GM18517 (cell line): Measurements from ENCODE around the gene SCLY.

ENCODE experiments used
- ATAC-seq: cut with Tn5 transposase; IDR thresholded peaks from one replicate; pipeline ENCODE4 v1.9.1; 2021; ENCODE audit warnings: mild to moderate bottlenecking, moderate library complexity; ENCODE audit not compliant: unreplicated experiment

The SCLY gene

DNA sequence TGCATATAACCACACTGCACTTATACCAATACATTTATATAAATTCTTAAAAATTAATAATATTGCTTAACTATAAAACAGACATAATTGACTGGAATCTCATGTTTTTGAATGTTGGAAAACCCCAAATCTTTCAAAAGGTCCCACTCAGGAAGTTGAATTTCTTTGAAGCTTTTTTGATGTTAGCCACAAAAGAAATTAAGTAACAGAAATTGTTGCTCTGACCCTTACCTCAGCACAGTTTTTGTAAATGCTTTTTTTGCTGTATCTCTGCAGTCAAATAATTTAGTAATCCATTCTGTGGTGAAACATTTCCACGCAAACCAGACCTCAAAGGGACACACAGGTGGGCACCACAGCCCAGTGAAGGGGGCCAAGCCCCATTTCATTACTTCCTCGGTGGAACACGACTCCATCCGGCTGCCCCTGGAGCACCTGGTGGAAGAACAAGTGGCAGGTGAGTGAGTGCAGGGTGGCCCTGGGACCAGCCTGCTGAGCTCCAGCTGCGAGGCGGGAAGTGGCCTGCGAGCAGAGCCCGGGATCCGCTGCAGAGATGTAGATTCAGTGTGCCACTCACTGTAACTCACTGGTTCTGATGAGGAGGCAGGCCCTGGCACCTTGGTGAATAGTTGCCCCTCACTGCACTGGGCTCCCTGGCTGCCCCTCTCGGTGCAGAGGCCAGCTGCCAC lies 8.4 kb downstream of the SCLY start:
- ATAC-seq: no peak

DNA sequence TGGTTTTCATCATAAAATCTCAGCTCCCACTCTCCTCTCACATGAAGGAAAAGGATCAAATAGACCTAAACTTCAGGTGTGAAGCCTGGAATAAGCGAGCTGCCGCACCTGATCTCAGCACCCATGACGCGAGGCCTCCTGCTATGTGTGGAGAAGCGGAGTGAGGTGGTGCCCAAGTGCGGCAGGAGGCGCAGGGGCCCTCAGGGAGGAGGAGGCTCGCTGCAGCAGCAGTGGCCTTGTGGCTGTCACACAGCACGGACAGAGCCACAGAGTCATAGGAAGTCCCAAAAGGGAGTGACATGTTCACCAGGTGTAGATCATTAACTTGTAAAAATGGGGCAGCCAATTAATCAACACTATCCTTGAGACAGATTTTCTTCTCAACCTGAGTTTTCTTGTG lies 9.1 kb downstream of the SCLY start:
- ATAC-seq: no peak

DNA sequence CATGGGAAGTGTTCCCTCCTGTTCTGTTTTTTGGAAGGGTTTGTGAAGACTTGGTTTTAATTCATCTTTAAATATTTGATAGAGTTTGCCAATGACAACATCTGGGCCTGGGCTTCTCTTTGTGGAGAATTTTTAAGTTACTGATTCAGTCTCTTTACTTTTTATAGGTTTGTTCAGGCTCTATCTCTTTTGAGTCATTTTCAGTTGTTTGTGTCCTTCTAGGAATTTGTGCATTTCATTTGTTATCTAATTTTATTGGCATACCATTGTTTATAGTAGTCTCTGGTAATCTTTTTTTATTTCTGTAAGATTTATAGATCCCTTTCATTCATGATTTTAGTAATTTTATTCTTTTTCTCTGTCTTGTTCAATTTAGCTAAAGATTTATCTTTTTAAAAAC lies 14.6 kb downstream of the SCLY start:
- no peak for ATAC-seq

DNA sequence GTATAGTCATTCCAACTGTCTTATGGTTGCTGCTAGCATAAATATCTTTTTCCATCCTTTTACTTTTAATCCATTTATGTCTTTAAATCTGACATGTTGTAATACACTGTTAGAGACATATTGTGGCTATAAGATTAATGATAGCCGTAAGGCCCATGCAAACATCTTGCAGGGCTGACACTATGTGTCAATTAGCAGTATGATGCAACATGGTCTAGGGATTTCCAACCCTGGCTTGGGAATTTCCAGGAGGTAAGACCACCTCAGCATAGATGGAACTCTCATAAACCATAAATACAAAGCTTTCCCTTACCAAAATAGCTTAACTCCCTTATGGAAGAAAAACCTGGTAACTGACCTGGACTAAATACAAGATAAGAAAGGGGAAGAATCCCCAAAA lies 16.5 kb downstream of the SCLY start:
- no peak for ATAC-seq

- no peak for ATAC-seq
Observed at GRCh38 chr2:238079874-238080327, 19.1 kb downstream of the SCLY start.

GRCh38 chr2:238080518-238080917 lies 19.7 kb downstream of the SCLY start:
- ATAC-seq: no peak

DNA sequence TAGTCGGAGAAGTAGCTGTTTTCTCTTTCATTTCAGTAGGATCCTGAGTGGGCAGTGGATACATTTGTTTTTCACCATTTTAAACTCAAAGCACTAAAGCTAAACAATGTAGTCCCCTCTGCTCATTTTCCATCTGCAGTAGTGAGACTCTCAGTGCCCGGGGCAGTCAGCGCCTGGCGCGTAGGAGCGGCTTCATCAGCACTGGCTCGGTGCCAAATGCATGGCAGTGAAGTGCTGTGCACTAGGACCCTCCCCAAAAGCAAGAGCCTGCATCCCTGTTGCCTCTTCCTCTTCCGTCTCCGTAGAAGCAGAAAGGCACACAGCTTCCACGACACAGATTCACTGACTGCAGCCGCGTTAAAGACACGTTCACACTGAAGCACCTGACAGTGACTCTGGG lies 20.3 kb downstream of the SCLY start:
- no peak for ATAC-seq

- no peak for ATAC-seq
Observed at GRCh38 chr2:238081561-238081960, 20.8 kb downstream of the SCLY start.

GRCh38 chr2:238082151-238082550 lies 21.4 kb downstream of the SCLY start:
- ATAC-seq: no peak

DNA sequence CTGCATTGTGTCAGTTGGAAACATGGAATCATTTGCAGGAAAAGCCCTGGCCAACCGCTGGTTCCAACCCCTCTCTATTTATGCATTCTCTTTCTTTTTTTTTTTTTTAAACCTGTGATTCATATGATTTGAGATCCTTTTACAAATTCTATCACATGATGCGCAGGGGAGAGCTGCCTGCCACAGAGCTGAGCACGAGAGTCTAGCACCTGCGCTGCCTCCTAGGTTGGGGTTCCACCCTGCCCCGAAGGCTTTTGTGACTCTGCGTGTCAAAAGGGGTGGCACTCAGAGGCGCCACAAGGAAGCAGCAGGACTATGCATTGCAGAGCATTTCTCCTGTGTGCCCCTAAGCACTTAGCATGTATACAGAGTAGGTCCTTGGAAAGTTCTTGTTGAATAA lies 22.0 kb downstream of the SCLY start:
- no peak for ATAC-seq

DNA sequence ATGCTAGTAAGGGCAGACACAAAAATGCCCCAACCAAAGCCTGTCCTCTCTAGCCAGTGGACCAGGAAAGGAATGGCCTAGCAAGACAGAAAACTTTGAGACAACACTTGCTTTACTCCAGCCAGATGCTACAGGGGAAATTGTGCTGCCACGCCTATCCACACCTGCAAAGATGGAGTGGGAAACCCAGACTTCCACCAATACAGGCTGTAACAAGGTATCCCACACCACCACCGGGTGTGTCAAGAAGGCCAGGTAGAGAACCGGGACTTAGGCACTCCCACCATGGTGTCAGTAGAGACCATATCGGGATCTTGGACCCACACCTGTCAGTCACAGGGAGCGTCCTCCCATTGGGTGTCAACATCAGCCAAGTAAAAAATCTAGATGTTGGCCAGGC lies 23.1 kb downstream of the SCLY start:
- ATAC-seq: no peak

DNA sequence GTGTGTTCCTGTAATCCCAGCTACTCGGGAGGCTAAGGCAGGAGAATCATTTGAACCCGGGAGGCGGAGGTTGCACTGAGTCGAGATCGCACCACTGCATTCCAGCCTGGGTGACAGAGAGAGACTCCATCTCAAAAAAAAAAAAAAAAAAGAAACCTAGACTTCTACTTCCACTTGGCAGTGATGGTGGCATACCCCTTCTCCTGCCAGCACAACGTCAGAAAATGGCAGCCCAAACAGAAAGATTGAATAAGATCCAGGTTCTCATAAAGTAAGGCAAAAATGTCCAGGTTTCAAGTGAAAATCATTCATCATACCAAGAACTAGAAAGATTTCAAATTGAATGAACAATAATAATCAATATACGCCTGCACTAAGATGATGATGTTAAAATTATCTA lies 24.0 kb downstream of the SCLY start:
- ATAC-seq: no peak

DNA sequence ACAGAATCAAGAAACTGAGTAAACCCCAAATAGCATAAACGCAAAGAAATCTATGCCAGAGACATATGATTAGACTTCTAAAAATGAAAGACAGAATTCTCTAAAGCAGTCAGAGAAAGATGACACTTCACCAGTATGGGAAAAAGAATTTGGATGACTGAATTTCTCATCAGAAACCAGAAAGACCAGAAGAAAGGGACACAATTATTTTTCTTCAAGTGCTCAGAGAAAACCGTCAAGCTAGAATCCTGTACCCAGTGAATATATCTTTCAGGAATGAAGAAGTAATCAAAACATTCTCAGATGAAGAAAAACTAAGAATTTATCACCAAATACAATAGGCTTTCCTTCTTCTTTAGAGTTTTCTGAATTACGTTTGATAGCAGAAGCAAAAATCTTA lies 25.1 kb downstream of the SCLY start:
- ATAC-seq: no peak

- no peak for ATAC-seq
Observed at GRCh38 chr2:238087211-238087610, 26.4 kb downstream of the SCLY start.

GRCh38 chr2:238090887-238091286 lies 30.1 kb downstream of the SCLY start:
- no peak for ATAC-seq

GRCh38 chr2:238091436-238092060 lies 30.7 kb downstream of the SCLY start:
- no peak for ATAC-seq

- no peak for ATAC-seq
Observed at GRCh38 chr2:238092486-238093035, 31.8 kb downstream of the SCLY start.

DNA sequence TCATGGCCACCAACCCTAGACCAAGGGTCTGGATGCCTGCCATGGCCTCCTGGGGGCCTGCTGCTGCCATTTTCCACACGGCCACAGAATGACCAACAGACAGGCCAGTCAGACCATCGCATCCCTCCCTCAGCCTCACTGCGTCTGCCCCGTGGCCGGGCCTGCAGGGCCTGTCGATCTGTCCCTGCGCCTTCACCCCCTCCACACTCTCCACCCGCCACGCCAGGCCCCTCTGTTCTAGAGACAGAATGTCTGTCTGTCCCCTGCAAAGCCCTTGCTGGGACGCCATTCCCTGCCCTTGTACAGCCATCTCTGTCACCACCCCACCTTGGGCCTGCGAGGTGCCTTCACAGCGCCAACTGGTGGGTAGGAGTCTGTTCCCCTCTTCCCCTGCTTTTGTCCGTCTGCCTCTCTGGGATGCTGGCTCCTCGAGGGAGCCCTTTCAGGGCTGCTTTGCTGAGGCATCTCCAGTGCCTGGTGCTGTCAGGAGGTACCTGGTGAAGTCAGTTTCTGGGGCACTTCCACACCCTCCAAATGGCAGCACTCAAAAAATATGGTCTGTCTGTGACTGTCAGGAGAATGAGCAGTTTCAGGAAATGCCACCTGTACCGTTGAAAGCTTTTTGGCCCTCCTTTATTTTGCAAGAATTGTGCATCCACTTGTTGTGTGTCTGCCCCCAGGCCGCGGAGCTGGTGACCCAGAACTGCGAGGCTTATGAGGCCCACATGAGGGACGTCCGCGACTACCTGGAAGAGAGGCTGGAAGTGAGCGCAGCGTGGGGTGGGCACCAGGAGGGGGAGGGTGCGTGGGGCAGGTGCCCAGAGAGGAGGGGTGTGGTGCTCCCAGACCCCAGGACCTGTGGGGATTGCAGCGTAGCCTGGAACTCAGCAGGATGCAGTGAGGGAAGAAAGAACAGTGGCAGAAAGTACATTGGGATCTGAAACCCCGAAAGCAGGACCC lies 32.7 kb downstream of the SCLY start:
- ATAC-seq: no peak

- no peak for ATAC-seq
Observed at GRCh38 chr2:238094438-238095022, 33.7 kb downstream of the SCLY start.

DNA sequence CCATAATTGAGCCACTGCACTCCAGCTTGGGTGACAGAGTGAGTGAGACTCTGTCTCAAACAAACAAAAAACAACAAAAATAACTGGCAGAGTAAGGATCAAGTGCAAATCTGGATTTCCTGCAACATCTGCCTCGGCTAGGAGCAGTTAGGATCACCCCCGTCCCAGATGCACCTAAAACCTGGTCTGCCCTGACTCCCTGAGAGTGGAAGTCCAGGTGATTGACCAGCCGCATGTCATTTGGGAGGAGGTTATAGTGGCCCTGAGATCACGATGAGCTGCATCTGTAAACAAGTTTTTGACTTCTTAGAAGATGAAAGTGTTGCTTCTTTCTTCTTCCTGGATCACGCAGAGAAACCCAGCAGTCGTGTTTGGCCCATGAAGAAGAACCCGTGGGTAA lies 34.3 kb downstream of the SCLY start:
- no peak for ATAC-seq
